ENCODE results near the gene JMJD1C.

GRCh38 chr10:63273577-63273976, 192.2 kb downstream of the JMJD1C start:
- no peak for TF ChIP-seq SUZ12 (IDR thresholded peaks at IDR 0.05; ENCODE audit: extremely low read depth, insufficient read depth, insufficient read length)
- TF ChIP-seq ZNF274 (IDR thresholded peaks at IDR 0.05; ENCODE audit: low read depth, low read length): no peak

Measured in NT2/D1 (cell line).